Measurements from ENCODE around the gene USP20.

- TF ChIP-seq, protein P1, sequence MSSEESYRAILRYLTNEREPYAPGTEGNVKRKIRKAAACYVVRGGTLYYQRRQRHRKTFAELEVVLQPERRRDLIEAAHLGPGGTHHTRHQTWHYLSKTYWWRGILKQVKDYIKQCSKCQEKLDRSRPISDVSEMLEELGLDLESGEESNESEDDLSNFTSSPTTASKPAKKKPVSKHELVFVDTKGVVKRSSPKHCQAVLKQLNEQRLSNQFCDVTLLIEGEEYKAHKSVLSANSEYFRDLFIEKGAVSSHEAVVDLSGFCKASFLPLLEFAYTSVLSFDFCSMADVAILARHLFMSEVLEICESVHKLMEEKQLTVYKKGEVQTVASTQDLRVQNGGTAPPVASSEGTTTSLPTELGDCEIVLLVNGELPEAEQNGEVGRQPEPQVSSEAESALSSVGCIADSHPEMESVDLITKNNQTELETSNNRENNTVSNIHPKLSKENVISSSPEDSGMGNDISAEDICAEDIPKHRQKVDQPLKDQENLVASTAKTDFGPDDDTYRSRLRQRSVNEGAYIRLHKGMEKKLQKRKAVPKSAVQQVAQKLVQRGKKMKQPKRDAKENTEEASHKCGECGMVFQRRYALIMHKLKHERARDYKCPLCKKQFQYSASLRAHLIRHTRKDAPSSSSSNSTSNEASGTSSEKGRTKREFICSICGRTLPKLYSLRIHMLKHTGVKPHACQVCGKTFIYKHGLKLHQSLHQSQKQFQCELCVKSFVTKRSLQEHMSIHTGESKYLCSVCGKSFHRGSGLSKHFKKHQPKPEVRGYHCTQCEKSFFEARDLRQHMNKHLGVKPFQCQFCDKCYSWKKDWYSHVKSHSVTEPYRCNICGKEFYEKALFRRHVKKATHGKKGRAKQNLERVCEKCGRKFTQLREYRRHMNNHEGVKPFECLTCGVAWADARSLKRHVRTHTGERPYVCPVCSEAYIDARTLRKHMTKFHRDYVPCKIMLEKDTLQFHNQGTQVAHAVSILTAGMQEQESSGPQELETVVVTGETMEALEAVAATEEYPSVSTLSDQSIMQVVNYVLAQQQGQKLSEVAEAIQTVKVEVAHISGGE (CRISPR knock-in tag; IDR thresholded peaks at IDR 0.05), result no peak
- TF ChIP-seq, protein P2, sequence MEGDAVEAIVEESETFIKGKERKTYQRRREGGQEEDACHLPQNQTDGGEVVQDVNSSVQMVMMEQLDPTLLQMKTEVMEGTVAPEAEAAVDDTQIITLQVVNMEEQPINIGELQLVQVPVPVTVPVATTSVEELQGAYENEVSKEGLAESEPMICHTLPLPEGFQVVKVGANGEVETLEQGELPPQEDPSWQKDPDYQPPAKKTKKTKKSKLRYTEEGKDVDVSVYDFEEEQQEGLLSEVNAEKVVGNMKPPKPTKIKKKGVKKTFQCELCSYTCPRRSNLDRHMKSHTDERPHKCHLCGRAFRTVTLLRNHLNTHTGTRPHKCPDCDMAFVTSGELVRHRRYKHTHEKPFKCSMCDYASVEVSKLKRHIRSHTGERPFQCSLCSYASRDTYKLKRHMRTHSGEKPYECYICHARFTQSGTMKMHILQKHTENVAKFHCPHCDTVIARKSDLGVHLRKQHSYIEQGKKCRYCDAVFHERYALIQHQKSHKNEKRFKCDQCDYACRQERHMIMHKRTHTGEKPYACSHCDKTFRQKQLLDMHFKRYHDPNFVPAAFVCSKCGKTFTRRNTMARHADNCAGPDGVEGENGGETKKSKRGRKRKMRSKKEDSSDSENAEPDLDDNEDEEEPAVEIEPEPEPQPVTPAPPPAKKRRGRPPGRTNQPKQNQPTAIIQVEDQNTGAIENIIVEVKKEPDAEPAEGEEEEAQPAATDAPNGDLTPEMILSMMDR (IDR thresholded peaks at IDR 0.05 in 2 of 3, conservative IDR thresholded peaks at IDR 0.05 in 1 of 3; ENCODE audit: control insufficient read depth in 2 of 3, extremely low read depth in 1 of 3, insufficient read depth in 1 of 3, low read depth in 3 of 3, low read length in 3 of 3), result no peak
Observed at GRCh38 chr9:129865668-129866320, 30.5 kb downstream of the USP20 start.
